Heart left ventricle (tissue), 16 donors: ENCODE results near the gene CTSA. TPM values are rescaled to one million over a fixed set of nuclear protein-coding genes. Genes with fewer than 3 reads are reported as not detected.

ENCODE experiments used
- ATAC-seq, 4 donors: fragments of 200-7000 bp; cut with Tn5 transposase; one replicate each; pipeline ENCODE4 v1.9.1; 2020 to 2022; ENCODE audit warnings: moderate library complexity in 4 of 4, mild to moderate bottlenecking in 3 of 4, moderate number of reproducible peaks in 1 of 4
- DNase-seq, 5 donors: peaks; one replicate each; pipeline ENCODE4 v3.0.0-alpha.2; 2020
- H3K27ac ChIP-seq, 12 donors: fragments of 200-600 bp; sonication (generic) in 4 of 12; one replicate each; pipeline versions ENCODE4 v1.5.0 to v1.8.0; 2016 to 2022; ENCODE audit warnings: mild to moderate bottlenecking in 2 of 12
- H3K27me3 ChIP-seq, 9 donors: fragments of 200-600 bp; sonication (generic) in 2 of 9; one replicate each; pipeline versions ENCODE4 v1.5.1 to v1.8.0; 2016 to 2022; ENCODE audit warnings: mild to moderate bottlenecking in 3 of 9
- H3K36me3 ChIP-seq, 9 donors: fragments of 200-600 bp; sonication (generic) in 2 of 9; one replicate each; pipeline versions ENCODE4 v1.5.0 to v1.8.0; 2018 to 2022; ENCODE audit warnings: mild to moderate bottlenecking in 2 of 9
- H3K4me1 ChIP-seq, 12 donors: fragments of 200-600 bp; sonication (generic) in 4 of 12; one replicate each; pipeline versions ENCODE4 v1.5.0 to v1.8.0; 2016 to 2022; ENCODE audit warnings: mild to moderate bottlenecking in 3 of 12
- H3K4me3 ChIP-seq, 12 donors: fragments of 200-600 bp; sonication (generic) in 4 of 12; one replicate each; pipeline versions ENCODE4 v1.5.0 to v1.8.0; 2017 to 2022; ENCODE audit warnings: mild to moderate bottlenecking in 9 of 12, moderate library complexity in 4 of 12
- H3K9me3 ChIP-seq, 12 donors: fragments of 200-600 bp; sonication (generic) in 4 of 12; one replicate each; pipeline versions ENCODE4 v1.5.0 to v1.8.0; 2016 to 2022; ENCODE audit warnings: mild to moderate bottlenecking in 1 of 12
- CTCF ChIP-seq, 12 donors: fragments of 200-600 bp; sonication (generic) in 4 of 12; IDR thresholded peaks; one replicate each; pipeline versions ENCODE4 v1.5.0 to v1.8.0; 2018 to 2022; ENCODE audit warnings: antibody characterized with exemption in 12 of 12, mild to moderate bottlenecking in 5 of 12
- POLR2A ChIP-seq, 2 donors: fragments of 450-650 bp; IDR thresholded peaks; one replicate each; pipeline ENCODE4 v1.6.1; 2017; ENCODE audit warnings: antibody characterized with exemption in 2 of 2, mild to moderate bottlenecking in 2 of 2, moderate library complexity in 2 of 2
- WGBS, 4 donors: extraction: QIAGEN DNeasy Blood & Tissue Kit in 2 of 4; methylation state at CpG; one replicate each; pipeline versions ENCODE4 v1.1.5 to v1.1.7; 2013 to 2018; 5-methylcytosine and 5-hydroxymethylcytosine counted together
- intact Hi-C, 10 donors: fragments of 100-400 bp; cut with DNase I; formaldehyde crosslinking; loops; one replicate each; pipeline versions ENCODE4 v1.11.1 to v1.14.2; 2022
- polyA plus RNA-seq, 2 donors: library from polyadenylated mRNA; stranded (reverse); fragments of 200-250 nt; gene quantifications; one replicate each; pipeline ENCODE4 v1.2.3, GENCODE V29; 2013
- total RNA-seq, 9 donors: library from RNA; depleted of rRNA in 2 of 9; stranded (reverse); fragments of >200 nt in 2 of 9; fragmentation: NEBNext Ultra II Directional in 3 of 9; extraction: Animal tissue kit (Norgen Biotek cat#: 25700) in 3 of 9; gene quantifications; one replicate each; pipeline versions ENCODE4 v1.1.0 to v1.2.4, GENCODE V29; 2016 to 2023
- donor health status: ischemic (EF 13 %, LVEDD 7.1; RV severe dilation, severe dysfunction).
- donor health status: healthy with polysubstance abuse.
- donor health status: DM: no; HTN: yes; CAD: no.
- donor health status: DM: no; HTN: no; CAD: no.
- donor health status: ischemic (EF 25% LVEDD 6.9; RV normal size, moderate dysfunction).
- donor health status: ischemic (EF 25% LVEDD 5.7; RV mildly dilated, moderate dysfunction).
- donor health status: healthy.
- donor health status: DM: yes; HTN: yes; CAD: no.
- donor health status: ischemic (EF 35%, LVEDD 5.7; RV mildly dilated, moderate dysfunction).
- donor health status: nonischemic (EF 11% LVEDD 7.7; RV severe dilation, severe dysfunction).
- donor health status: DM: yes; HTN: yes; CAD: no.
- donor health status: PGD.
- donor health status: ischemic (EF 29% LVEDD 5.4; RV normal size, mild dysfunction).
- donor health status: nonischemic (EF 23%, LVEDD 6.1; RV moderate dilation, normal function).

The CTSA gene
- total and polyA plus RNA-seq, 11 donors, result 62.5 to 214 (median 107) TPM

GRCh38 chr20:45912344-45912682 lies 21.2 kb downstream of the CTSA start:
- WGBS, 4 donors, result 20 to 30% (median 22%) methylated on average over 4 of the region's 4 CpGs
- H3K9me3 ChIP-seq, result no peaks in the 10 kb centered on the region
- peak overlapping the region in 11 of 12 donors; percentile 42 to 91 (median 79) for H3K27ac ChIP-seq
- peaks cover 0 to 17% (median 0%) of the 10 kb centered on the region in 9 donors for H3K36me3 ChIP-seq
- intact Hi-C loops, result no loop called here
- ATAC-seq (no peak), DNase-seq (no peak)
- peak overlapping the region in 11 of 12 donors; percentile 43 to 67 (median 62) for H3K4me3 ChIP-seq
- TF ChIP-seq POLR2A (IDR thresholded peaks at IDR 0.05) (no peak), CTCF (IDR thresholded peaks at IDR 0.05) (no peak)
- H3K27me3 ChIP-seq, result peaks cover 0 to 5% (median 0%) of the 10 kb centered on the region in 9 donors
- H3K4me1 ChIP-seq, result peaks cover 0 to 64% (median 18%) of the 10 kb centered on the region in 12 donors

GRCh38 chr20:45913116-45913515 lies 22.0 kb downstream of the CTSA start:
- H3K4me1 ChIP-seq, result peaks cover 0 to 72% (median 19%) of the 10 kb centered on the region in 12 donors
- peaks cover 0 to 5% (median 0%) of the 10 kb centered on the region in 9 donors for H3K27me3 ChIP-seq
- H3K36me3 ChIP-seq, result peaks cover 0 to 9% (median 0%) of the 10 kb centered on the region in 9 donors
- intact Hi-C loops, result no loop called here
- no peak overlapping the region for H3K4me3 ChIP-seq
- TF ChIP-seq POLR2A (IDR thresholded peaks at IDR 0.05), result no peak
- DNase-seq, result no peak
- no peak for ATAC-seq
- WGBS, 4 donors, result 53 to 58% (median 56%) methylated on average over 5 of the region's 5 CpGs
- peak overlapping the region in 3 of 12 donors; percentile 75 to 91 (median 86) for H3K27ac ChIP-seq
- no peaks in the 10 kb centered on the region for H3K9me3 ChIP-seq

- peak in 3 of 4 donors; percentile 42 to 56 (median 55) for ATAC-seq
- H3K27me3 ChIP-seq, result no peaks in the 10 kb centered on the region
- H3K4me1 ChIP-seq, result peaks cover 0 to 86% (median 30%) of the 10 kb centered on the region in 12 donors
- peak overlapping the region; percentile 31 to 92 (median 70) for H3K27ac ChIP-seq
- TF ChIP-seq POLR2A (IDR thresholded peaks at IDR 0.05) (no peak), CTCF (IDR thresholded peaks at IDR 0.05) (no peak)
- DNase-seq, result peak in 4 of 5 donors; percentile 56 to 69 (median 64)
- H3K9me3 ChIP-seq, result no peaks in the 10 kb centered on the region
- 55 to 70% (median 63%) methylated on average over 5 of the region's 5 CpGs for WGBS, 4 donors
- no peak overlapping the region for H3K4me3 ChIP-seq
- intact Hi-C loops, result no loop called here
- H3K36me3 ChIP-seq, result no peaks in the 10 kb centered on the region
Measured at GRCh38 chr20:45917790-45918141, 26.6 kb downstream of the CTSA start.

GRCh38 chr20:45918182-45918737 lies 27.1 kb downstream of the CTSA start:
- no peak for TF ChIP-seq CTCF (IDR thresholded peaks at IDR 0.05)
- no peak for TF ChIP-seq POLR2A (IDR thresholded peaks at IDR 0.05)
- H3K4me1 ChIP-seq, result peaks cover 0 to 85% (median 28%) of the 10 kb centered on the region in 12 donors
- peak overlapping the region; percentile 31 to 92 (median 76) for H3K27ac ChIP-seq
- DNase-seq, result no peak
- intact Hi-C loops, result no loop called here
- peak; percentile 39 to 74 (median 49) for ATAC-seq
- no peaks in the 10 kb centered on the region for H3K27me3 ChIP-seq
- no peaks in the 10 kb centered on the region for H3K9me3 ChIP-seq
- H3K4me3 ChIP-seq, result no peak overlapping the region
- 55 to 65% (median 64%) methylated on average over 5 of the region's 5 CpGs for WGBS, 4 donors
- no peaks in the 10 kb centered on the region for H3K36me3 ChIP-seq
